Psoas muscle (tissue), 8 donors: ENCODE results near the gene SLC9A5. TPM values are rescaled to one million over a fixed set of nuclear protein-coding genes. Genes with fewer than 3 reads are reported as not detected.

Source experiments
- ATAC-seq, 4 donors: fragments of 200-7000 bp; cut with Tn5 transposase; one replicate each; pipeline ENCODE4 v1.9.1; 2020; ENCODE audit warnings: moderate library complexity in 3 of 4, mild to moderate bottlenecking in 2 of 4
- DNase-seq, 2 donors: peaks; one replicate each; pipeline ENCODE4 v3.0.0-alpha.2; 2020
- H3K27ac ChIP-seq: fragments of 200-600 bp; one replicate; pipeline ENCODE4 v1.8.0; 2022
- H3K27me3 ChIP-seq, 3 donors: fragments of 200-600 bp in 1 of 3; one replicate each; pipeline versions ENCODE4 v1.6.1 to v1.8.0; 2013 to 2022; ENCODE audit warnings: low read length in 2 of 3, mild to moderate bottlenecking in 2 of 3, moderate library complexity in 1 of 3; ENCODE audit not compliant: insufficient read depth in 3 of 3
- H3K36me3 ChIP-seq, 2 donors: fragments of 200-600 bp in 1 of 2; one replicate each; pipeline versions ENCODE4 v1.6.1 to v1.8.0; 2013 to 2022; ENCODE audit warnings: low read depth in 1 of 2, mild to moderate bottlenecking in 1 of 2, moderate library complexity in 1 of 2; ENCODE audit not compliant: insufficient read depth in 1 of 2
- H3K4me1 ChIP-seq: fragments of 200-600 bp; one replicate; pipeline ENCODE4 v1.8.0; 2022
- H3K4me3 ChIP-seq: fragments of 200-600 bp; one replicate; pipeline ENCODE4 v1.8.0; 2022; ENCODE audit warnings: mild to moderate bottlenecking
- H3K9me3 ChIP-seq: fragments of 200-600 bp; one replicate; pipeline ENCODE4 v1.8.0; 2022
- CTCF ChIP-seq: fragments of 200-600 bp; IDR thresholded peaks from one replicate; pipeline ENCODE4 v1.8.0; 2022; ENCODE audit warnings: antibody characterized with exemption
- WGBS, 3 donors: extraction: QIAGEN DNeasy Blood & Tissue Kit; methylation state at CpG; one replicate each; pipeline versions ENCODE4 v1.1.6 to v1.1.7; 2013; 5-methylcytosine and 5-hydroxymethylcytosine counted together
- intact Hi-C, 2 donors: fragments of 100-400 bp; cut with DNase I; formaldehyde crosslinking; loops; one replicate each; pipeline versions ENCODE4 v1.11.0 to v1.14.2; 2022
- polyA plus RNA-seq, 3 donors: library from polyadenylated mRNA; stranded (reverse); fragments of 200-250 nt; gene quantifications; one replicate each; pipeline ENCODE4 v1.2.3, GENCODE V29; 2013
- total RNA-seq, 4 donors: library from RNA; stranded (reverse); fragmentation: NEBNext Ultra II Directional in 2 of 4; extraction: Animal tissue kit (Norgen Biotek cat#: 25700) in 2 of 4; gene quantifications; one replicate each; pipeline versions ENCODE4 v1.2.1 to v1.2.4, GENCODE V29; 2021 to 2023
- donor health status: healthy with polysubstance abuse.
- donor health status: DM: no; HTN: no; CAD: no; lungs with moderate emphysema.
- donor health status: Bipolar disorder and iron deficiency.
- donor health status: healthy.
- donor health status: DM: yes; HTN: yes; CAD: no.
- donor health status: DM: no; HTN: no; CAD: no.
- donor health status: DM: no; HTN: no; CAD: no.
- donor health status: DM: yes; HTN: yes; CAD: no.

SLC9A5 gene
- total and polyA plus RNA-seq, 7 donors: 0.52 to 1.7 (median 1.1) TPM

- H3K27me3 ChIP-seq: no peaks in the 10 kb centered on the region
- H3K4me3 ChIP-seq: no peak overlapping the region
- H3K27ac ChIP-seq: no peak overlapping the region
- WGBS, 3 donors: 92 to 93% (median 93%) methylated on average over 15 of the region's 15 CpGs
- H3K4me1 ChIP-seq: peaks cover 11% of the 10 kb centered on the region
- no peak for ATAC-seq
- no peaks in the 10 kb centered on the region for H3K36me3 ChIP-seq
- intact Hi-C loops: no loop called here
- no peaks in the 10 kb centered on the region for H3K9me3 ChIP-seq
- no peak for TF ChIP-seq CTCF
- DNase-seq: no peak
Measured at GRCh38 chr16:67280090-67281015, 31.6 kb downstream of the SLC9A5 start.

GRCh38 chr16:67281536-67282446 is 33.0 kb downstream of the SLC9A5 start:
- Histone ChIP-seq H3K4me3 (no peak overlapping the region), H3K36me3 (no peaks in the 10 kb centered on the region), H3K4me1 (peaks cover 11% of the 10 kb centered on the region), H3K9me3 (no peaks in the 10 kb centered on the region), H3K27ac (no peak overlapping the region), H3K27me3 (no peaks in the 10 kb centered on the region)
- WGBS, 3 donors: 90 to 93% (median 92%) methylated on average over 14 of the region's 14 CpGs
- TF ChIP-seq CTCF: no peak
- peak in 1 of 2 donors; percentile 45 for DNase-seq
- ATAC-seq: no peak
- intact Hi-C loops: no loop called here

- Histone ChIP-seq H3K27me3 (no peaks in the 10 kb centered on the region), H3K9me3 (no peaks in the 10 kb centered on the region), H3K36me3 (no peaks in the 10 kb centered on the region), H3K4me1 (peaks cover 5% of the 10 kb centered on the region), H3K27ac (no peak overlapping the region), H3K4me3 (no peak overlapping the region)
- 97 to 98% (median 97%) methylated on average over 10 of the region's 10 CpGs for WGBS, 3 donors
- no peak for TF ChIP-seq CTCF
- intact Hi-C loops: no loop called here
- no peak for ATAC-seq
- no peak for DNase-seq
Measured at GRCh38 chr16:67282447-67282805, 33.6 kb downstream of the SLC9A5 start.

GRCh38 chr16:67283039-67283825 is 34.5 kb downstream of the SLC9A5 start:
- DNase-seq (no peak), ATAC-seq (no peak)
- intact Hi-C loops: no loop called here
- Histone ChIP-seq H3K27ac (no peak overlapping the region), H3K36me3 (no peaks in the 10 kb centered on the region), H3K4me1 (no peaks in the 10 kb centered on the region), H3K4me3 (no peak overlapping the region), H3K27me3 (no peaks in the 10 kb centered on the region), H3K9me3 (no peaks in the 10 kb centered on the region)
- WGBS, 3 donors: 93 to 94% (median 93%) methylated on average over 7 of the region's 7 CpGs
- no peak for TF ChIP-seq CTCF
